Measurements from ENCODE around the gene TKFC.
"Not testable (repeated sequence)": the region's sequence is repeated elsewhere in the genome, so short reads cannot be mapped to it uniquely, and the experiment has no call there.

The TKFC gene

DNA sequence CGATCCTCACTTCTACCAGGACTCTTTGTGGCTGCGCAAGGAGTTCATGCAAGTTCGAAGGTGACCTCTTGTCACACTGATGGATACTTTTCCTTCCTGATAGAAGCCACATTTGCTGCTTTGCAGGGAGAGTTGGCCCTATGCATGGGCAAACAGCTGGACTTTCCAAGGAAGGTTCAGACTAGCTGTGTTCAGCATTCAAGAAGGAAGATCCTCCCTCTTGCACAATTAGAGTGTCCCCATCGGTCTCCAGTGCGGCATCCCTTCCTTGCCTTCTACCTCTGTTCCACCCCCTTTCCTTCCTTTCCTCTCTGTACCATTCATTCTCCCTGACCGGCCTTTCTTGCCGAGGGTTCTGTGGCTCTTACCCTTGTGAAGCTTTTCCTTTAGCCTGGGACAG is 35.6 kb downstream of the TKFC start:
- DNase-seq (ENCODE audit: low spot score): no peak

- no peak for DNase-seq (ENCODE audit: low spot score)
These were observed 36.6 kb downstream of the TKFC start for GRCh38 chr11:61369372-61370348.

DNA sequence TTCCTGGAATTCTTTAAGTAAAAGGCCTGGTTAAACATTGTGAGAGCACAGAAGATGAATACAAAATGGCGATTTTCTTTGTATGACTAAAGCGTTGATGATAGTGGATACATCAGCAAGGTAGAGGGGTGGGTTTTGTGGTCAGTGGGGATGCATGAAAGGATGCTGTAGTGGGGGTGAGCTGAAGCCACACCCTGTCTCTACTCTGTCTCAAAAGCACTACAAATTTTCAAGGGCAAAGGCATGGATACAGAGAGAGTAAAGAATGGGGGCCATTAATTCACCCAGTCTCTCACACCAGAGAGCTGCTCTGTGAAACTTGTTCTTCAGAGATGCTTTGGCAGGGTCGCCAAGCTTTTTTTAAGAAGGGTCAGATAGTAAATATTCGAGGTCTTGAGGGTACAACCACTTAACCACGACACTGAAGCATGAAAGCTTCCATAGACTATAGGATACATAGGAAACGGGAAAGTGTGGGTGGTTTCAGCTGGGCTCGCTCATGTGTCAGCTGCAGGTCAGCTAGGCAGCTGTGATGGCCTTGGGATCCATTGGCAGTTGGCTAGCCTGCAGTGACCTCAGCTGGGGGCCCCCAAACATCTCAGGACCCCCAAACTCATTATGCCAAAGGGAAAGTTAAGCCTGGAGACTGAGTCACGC is 37.4 kb downstream of the TKFC start:
- no peak for DNase-seq (ENCODE audit: low spot score)

DNA sequence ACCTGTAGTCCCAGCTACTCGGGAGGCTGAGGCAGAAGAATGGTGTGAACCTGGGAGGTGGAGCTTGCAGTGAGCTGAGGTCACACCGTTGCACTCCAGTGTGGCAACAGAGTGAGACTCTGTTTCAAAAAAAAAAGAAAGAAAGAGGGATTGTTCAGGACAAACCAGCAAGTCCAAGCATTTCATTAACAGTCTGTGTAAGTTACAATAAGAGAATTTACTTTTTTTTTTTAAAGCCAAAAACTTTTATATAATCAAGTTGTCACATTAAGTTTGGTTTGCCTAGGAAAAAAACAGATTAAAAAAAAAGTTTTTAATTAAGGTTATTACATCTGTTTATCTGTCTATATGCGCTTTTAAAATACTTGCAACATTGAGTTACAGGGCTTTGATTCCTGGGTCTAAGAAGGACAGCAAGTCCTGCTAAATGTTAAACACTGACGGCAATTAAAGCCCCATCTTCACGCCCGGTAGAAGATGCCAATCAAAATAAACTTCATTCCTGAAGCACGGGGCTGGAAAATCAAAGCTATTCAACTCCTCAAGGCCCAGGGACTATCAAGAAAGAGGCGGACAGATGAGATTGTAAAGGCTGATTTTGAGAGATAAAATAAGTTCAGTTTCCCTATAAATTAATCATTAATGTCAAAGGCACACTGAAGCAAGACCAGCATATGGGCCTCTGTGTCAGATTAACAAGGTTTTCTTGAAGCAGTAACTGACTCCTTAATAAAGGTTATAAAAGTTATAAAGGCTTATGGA is 39.8 kb downstream of the TKFC start:
- no peak for DNase-seq (ENCODE audit: low spot score)

DNA sequence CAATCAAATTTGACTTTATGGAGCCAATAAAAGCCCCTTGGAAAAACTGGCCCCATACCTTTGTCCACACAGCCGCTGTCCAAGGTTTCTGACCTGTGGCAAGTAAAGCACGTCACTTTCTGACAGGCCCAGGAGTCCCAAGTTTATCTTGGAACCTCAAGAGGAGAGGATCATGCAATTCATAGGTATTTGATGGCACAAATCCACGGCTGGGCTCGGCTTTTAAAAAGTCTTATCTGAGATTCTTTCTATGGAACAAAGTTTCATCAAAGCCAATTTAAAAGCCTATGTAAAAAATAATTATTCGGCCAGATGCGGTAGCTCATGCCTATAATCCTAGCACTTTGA is 42.7 kb downstream of the TKFC start:
- no peak for DNase-seq (ENCODE audit: low spot score)

- no peak for DNase-seq (ENCODE audit: low spot score)
These were observed 44.6 kb downstream of the TKFC start for GRCh38 chr11:61377461-61378160.

DNA sequence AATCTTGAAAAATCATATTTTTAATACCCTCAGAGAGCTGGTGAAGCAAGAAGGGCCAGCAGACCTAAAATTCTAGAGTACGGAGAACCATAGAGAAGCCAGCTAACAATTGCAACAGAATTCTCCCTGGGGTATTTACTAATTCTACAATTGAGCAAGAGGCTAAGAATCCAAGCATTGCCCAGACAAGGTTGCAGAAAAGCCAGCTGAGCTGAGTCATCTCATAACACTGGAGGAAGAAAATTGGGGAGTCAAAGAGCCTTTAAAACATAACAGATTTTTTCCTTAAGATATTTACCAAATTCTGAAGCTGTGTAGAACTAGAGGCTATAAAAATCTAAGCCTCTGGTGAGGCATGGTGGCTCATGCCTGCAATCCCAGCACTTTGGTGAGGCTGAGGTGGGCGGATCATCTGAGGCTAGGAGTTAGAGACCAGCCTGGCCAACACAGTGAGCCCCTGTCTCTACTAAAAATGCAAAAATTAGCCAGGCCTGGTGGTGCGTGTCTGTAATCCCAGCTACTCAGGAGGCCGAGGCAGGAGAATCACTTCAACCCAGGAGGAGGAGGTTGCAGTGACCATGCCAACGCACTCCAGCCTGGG is 45.8 kb downstream of the TKFC start:
- no peak for DNase-seq (ENCODE audit: low spot score)

DNA sequence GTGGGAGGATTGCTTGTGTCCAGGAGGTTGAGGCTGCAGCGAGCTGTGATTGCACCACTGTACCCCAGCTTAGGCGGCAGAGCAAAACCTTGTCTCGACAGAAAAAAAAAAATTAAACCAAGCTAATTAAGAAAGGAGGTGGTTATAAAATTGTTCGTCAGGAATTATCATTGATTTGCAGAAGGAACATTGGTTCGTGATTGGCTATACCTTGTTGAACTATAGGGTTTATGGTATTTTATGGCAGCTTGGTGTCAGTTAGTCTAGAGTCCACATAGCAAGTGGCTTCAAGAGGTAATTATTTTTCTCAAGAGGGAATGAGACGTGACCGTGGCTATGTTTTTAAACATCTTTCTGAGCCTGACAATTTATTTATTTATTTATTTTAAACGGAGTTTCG is 47.9 kb downstream of the TKFC start:
- DNase-seq (ENCODE audit: low spot score): no peak

DNA sequence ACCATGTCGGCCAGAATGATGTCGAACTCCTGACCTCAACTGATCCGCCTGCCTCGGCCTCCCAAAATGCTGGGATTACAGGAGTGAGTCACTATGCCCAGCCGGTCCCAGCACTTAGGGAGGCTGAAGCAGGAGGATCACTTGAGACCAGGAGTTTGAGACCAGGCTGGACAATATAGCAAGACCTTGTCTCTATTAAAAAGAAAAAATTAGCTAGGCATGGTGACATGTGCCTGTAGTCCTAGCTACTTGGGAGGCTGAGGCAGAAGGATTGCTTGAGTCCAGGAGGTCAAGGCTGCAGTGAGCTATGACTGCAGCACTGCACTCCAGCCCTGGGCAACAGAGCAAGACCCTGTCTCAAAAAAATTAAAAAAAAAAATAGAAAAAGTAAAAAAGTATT is 50.8 kb downstream of the TKFC start:
- DNase-seq (ENCODE audit: low spot score): not testable (repeated sequence)

DNA sequence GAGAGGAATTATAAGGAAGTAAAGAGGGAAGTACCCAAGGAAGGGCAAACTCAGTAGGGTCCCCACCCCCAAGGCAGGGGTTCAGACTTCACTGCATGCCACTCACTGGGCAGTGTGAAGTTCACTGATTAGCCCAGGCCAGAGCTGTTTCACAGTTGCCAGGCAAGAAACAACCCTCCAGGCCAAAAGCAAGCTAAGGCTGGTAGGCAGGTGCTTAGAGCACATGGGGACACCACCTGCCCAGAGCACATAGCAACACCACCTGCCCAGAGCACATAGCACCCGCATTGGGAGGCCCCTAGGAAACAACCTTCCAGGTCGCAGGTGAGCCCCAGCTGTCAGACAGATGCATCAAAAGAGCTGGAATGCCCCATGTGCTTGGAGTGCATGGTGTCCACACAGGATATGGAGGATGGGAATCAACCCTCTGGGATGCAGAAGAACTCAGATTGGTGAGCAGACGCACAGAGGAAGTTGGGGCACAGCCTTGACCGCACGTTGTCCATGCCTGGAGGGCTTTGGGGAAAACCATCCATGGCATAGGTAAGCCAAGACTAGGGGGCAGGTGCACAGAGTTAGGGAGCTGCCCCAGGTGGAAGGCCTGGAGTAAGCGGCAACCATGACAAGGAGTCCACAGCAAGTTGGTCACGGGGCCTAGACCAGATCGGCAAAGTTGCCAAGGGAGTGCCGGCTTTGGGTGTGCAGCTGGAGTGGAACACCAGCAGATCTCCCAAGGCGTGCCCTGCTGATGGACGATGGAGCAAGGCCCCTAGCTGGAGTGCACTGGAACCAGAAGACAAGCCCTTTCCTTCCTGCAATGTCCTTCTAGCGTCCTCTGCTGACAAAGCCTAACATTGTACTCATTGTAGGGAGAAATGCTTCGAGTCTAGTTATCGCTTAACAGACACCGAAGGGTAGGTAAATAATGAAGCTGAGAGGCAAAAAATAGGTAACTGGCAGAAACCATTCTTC is 51.5 kb downstream of the TKFC start:
- DNase-seq (ENCODE audit: low spot score): peak; percentile 28

DNA sequence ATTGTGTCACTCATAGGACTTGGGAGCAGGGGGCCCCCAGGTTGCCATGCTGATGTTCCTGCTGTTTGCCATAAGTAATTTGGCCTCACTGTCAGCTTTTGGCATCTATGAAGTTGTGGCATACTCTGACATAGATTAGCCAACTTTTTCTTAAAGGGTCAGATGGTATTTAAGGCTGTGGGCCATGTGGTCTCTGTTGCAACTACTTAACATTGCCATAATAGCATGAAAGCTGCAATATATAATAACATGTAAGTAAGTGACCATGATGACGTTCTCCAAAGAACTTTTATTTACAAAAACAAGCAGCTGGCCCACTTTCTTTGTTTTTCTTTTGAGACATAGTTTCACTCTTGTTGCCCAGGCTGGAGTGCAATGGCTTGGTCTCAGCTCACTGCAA is 57.1 kb downstream of the TKFC start:
- no peak for DNase-seq (ENCODE audit: low spot score)

GRCh38 chr11:61392981-61393595 is 60.1 kb downstream of the TKFC start:
- peak; percentile 52 for DNase-seq (ENCODE audit: low spot score)

Measured in iPS-NIHi11 (cell line).